Jurkat, Clone E6-1 (cell line): ENCODE measurements around the gene MFSD6.
"Not testable (repeated sequence)": the region's sequence is repeated elsewhere in the genome, so short reads cannot be mapped to it uniquely, and the experiment has no call there.

Experiments
- DNase-seq: peaks from one replicate; pipeline ENCODE4 v3.0.0-alpha.2; 2011; ENCODE audit warnings: low read depth, low spot score
- H3K4me3 ChIP-seq: 2 replicates; pipeline ENCODE4 v1.5.1; 2011; ENCODE audit warnings: mild to moderate bottlenecking, low read length, control low read depth, moderate library complexity

Gene MFSD6

DNA sequence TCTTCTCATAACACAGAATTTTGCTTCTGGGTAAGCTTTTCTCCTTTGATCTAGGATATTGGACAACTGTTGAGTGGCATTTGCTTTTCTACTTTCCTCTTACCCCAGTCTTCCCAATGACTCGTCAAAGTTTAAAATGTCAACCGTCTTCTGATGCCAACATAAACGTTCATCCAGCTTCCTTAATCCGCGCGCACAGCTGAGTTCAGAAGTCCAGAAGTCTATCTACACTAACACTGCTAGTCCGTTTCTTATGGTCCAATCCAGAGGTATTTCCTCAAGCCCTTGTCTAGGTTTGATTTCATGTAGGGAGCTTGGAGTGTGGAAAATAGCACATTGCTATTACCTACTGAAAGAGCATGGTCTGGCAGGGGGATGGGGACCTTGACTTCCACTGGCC is 48.7 kb downstream of the MFSD6 start:
- no peak overlapping the region for H3K4me3 ChIP-seq
- no peak for DNase-seq

DNA sequence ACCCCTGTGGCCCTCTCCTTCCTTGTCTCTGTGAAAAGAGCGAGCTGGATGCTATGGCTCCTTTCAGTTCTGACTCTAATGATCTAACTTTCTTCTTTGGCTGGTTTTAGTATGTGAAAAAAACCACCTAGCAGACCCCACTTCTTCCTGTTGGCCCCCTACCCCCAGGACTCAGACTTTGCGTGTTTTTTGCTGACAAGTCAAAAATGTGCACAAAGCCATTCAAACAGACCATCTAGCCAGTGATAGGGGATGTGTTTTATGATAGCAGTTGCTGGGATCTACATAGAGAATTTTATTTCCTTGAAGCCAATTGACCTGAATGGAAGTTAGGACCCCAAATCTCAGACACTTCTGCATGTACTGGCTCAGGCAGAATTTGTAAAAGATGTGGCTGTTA is 49.1 kb downstream of the MFSD6 start:
- no peak for DNase-seq
- no peak overlapping the region for H3K4me3 ChIP-seq

- no peak for DNase-seq
- no peak overlapping the region for H3K4me3 ChIP-seq
These were observed 50.4 kb downstream of the MFSD6 start for GRCh38 chr2:190458352-190459107.

- no peak for DNase-seq
- no peak overlapping the region for H3K4me3 ChIP-seq
These were observed 51.7 kb downstream of the MFSD6 start for GRCh38 chr2:190459881-190460280.

- DNase-seq = no peak
These were observed 52.3 kb downstream of the MFSD6 start for GRCh38 chr2:190460487-190460886.

GRCh38 chr2:190462181-190462580 is 54.0 kb downstream of the MFSD6 start:
- DNase-seq = no peak
- H3K4me3 ChIP-seq = no peak overlapping the region

More at GRCh38 chr2:190460487-190460886, 52.3 kb downstream of the MFSD6 start:
- no peak overlapping the region for H3K4me3 ChIP-seq

GRCh38 chr2:190462611-190463010 is 54.5 kb downstream of the MFSD6 start:
- no peak overlapping the region for H3K4me3 ChIP-seq
- DNase-seq = no peak

DNA sequence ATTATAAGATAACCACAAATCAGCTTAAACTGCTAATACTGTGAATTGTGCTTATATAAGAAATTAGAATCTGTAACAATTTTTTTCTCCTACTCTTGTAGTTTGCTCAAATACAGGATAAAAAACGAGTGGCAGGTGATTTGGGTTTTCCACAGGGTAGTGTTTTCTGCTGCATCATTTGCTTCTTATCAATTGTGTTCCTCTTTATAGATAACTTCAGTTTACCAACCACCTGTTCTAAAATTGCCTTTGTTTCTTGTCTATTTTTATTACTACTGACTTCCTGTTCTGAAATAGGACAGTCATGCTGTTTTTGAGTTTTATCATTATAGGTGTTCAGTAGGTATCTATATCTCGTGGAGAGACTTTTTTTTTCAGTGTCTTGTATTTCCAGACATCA is 56.9 kb downstream of the MFSD6 start:
- no peak overlapping the region for H3K4me3 ChIP-seq
- DNase-seq = no peak

GRCh38 chr2:190466819-190467446 is 58.8 kb downstream of the MFSD6 start:
- no peak for DNase-seq
- no peak overlapping the region for H3K4me3 ChIP-seq

GRCh38 chr2:190467575-190468083 is 59.5 kb downstream of the MFSD6 start:
- DNase-seq = no peak
- H3K4me3 ChIP-seq = no peak overlapping the region

- not testable (repeated sequence) for DNase-seq, H3K4me3 ChIP-seq
These were observed 60.2 kb downstream of the MFSD6 start for GRCh38 chr2:190468354-190468753.

DNA sequence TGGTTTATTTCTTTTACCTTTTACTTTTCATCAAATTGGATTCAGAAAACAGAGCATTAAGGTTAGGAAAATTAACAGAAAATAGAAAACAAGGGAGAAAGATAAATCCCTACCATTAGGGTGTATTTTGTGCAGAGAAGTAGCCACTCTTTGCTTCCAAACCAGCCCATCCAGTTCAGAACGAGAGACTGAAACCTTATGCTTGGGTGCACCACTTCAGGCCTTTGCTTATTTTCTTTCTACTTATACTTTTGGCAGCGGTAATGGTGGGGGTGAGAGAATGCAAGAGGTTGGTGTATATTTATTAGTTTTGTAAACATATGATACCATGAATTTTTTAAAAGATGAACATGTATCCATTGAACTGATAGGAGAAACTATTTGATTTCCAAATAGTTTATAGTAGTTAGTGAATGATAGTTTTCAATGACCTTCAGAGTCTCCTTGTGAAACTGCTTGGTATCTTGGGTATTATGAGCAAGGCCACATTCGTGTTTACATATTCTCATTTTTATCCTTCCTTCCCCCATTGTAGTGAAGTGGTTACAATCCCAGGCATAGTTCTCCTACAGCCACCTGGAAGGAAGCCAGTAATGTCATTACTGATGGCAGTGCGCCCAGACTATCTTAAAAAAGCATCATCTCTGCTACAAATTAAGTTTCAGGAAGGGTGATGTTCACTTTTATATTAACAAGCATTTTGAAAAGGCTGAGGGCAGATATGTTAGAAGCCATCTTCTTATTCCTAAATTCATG is 60.8 kb downstream of the MFSD6 start:
- peak; percentile 36 for DNase-seq
- no peak overlapping the region for H3K4me3 ChIP-seq

- DNase-seq = no peak
These were observed 61.6 kb downstream of the MFSD6 start for GRCh38 chr2:190469771-190470170.

GRCh38 chr2:190470256-190470826 is 62.2 kb downstream of the MFSD6 start:
- DNase-seq = no peak
- H3K4me3 ChIP-seq = no peak overlapping the region

More at GRCh38 chr2:190469771-190470170, 61.6 kb downstream of the MFSD6 start:
- H3K4me3 ChIP-seq = no peak overlapping the region

GRCh38 chr2:190477661-190478454 is 69.7 kb downstream of the MFSD6 start:
- no peak overlapping the region for H3K4me3 ChIP-seq
- no peak for DNase-seq

- no peak for DNase-seq
These were observed 70.5 kb downstream of the MFSD6 start for GRCh38 chr2:190478572-190479195.

DNA sequence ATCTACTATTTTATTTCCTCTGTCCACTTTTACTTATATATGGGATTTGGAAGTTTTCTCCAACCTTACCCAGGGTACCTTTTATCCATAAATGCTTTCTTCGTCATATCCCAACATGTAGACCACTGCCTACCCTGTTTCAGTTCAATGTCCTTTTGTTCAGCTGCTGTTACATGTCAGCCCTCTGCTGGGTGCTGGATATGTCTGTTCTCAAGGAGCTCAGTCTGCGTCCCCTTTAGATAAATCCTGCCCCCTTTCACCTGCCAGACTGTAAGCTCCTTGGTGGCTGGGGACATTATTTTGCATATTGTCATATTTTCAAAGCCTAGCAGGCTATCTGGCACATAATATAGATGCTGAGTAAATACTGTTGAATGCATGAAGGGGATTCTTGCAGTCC is 73.2 kb downstream of the MFSD6 start:
- no peak for DNase-seq
- no peak overlapping the region for H3K4me3 ChIP-seq

More at GRCh38 chr2:190478572-190479195, 70.5 kb downstream of the MFSD6 start:
- H3K4me3 ChIP-seq = no peak overlapping the region

GRCh38 chr2:190482451-190482850 is 74.3 kb downstream of the MFSD6 start:
- H3K4me3 ChIP-seq = no peak overlapping the region
- DNase-seq = no peak
